NOMO-1 treated with dmso at 0.1 percent for 144 hours (cell line): ENCODE results near the gene LY86.

Experiments
- DNase-seq: peaks from one replicate; lab custom pipeline; 2025; ENCODE audit not compliant: unreplicated experiment; lab: John Stamatoyannopoulos, UW

LY86 gene

DNA sequence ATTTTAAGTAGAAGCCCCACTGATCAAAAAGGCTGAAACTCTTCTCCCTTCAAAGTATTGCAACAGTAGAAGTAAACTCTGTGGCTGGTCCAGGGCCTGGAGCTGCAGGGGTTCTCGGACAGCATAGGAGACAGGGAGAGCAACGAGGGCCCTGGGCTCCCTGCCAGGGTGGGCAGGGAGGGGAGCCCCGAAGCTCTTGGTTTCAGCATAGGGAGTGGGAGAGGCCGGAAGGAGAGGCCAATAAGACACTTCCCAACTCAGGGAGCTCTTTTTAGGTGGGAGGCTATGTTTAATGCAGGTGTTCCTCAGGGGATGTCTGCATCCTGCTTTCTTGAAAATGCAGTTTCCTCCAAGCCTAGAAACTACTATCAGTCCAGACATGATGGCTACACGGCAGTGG is 91.1 kb downstream of the LY86 start:
- no peak for DNase-seq

DNA sequence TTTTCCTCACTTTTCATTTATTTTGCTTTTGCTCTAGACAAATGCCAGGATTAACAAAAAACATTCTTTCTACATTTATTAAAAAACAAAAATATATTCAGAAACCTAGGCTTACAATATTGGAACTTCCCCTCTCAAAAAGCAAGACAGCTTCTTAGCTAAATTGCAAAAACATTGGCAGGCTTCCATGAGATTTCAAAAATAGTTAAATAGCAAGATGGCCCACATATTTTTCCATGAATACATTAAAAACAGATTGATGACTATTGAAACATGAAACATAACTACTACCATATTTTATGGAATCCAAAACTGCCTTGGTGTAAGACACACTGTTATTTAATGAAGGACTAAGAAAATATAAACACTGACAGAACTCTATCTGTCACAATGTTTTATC is 92.0 kb downstream of the LY86 start:
- DNase-seq: no peak

DNA sequence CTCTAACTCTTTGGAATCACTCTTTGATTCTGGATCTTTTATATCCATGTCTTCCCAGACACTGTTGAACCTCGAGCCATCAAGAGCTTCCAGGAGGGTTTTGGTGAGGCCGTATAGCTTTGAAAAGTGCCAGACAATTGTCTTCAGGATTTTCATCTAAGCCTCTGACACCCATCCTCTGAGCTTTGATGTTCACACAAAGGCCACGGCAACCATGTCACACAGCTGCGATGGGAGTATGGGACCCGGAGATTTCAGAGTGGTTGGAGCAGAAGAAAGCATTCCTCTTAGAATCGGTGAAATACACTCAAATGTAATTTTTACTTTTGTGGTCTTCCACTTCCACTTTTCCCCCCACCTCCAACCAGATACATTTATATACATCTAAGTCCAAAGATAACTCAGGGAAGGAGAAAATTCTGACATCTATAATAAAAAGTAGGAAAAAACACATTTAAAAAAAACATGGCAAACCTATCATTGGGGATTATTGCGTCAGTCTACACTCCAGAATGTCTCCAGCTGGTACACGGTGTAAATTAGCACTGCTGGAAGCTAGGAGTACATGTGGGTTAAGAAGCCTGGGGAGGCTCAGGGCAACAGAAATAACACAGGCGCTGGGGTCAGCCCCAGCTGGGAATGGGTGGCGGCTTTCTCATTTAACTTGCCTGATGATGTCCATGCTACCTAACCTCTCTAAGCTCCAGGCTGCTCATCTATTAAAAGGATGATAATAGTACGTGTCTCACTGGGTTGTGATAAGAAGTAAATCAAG is 92.7 kb downstream of the LY86 start:
- DNase-seq: no peak

DNA sequence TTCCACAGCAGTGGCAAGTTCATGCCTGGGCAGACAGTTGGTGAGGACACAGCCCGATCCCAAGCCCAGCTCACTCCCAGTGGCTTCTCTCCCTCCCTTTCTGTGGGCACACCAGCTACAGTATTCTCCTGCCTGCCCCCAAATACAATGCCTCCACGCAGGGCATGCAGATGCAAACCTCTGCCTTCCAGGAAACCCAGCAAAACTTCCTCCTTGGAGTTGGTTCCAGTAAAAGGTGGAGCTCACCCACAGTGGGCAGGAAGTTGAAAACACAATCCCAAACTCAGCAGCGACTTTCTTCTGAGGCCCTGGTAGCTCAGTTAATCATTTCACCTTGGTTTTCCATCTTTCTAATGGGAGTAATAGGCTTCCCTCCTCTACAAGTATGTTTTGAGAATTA is 93.7 kb downstream of the LY86 start:
- no peak for DNase-seq

DNA sequence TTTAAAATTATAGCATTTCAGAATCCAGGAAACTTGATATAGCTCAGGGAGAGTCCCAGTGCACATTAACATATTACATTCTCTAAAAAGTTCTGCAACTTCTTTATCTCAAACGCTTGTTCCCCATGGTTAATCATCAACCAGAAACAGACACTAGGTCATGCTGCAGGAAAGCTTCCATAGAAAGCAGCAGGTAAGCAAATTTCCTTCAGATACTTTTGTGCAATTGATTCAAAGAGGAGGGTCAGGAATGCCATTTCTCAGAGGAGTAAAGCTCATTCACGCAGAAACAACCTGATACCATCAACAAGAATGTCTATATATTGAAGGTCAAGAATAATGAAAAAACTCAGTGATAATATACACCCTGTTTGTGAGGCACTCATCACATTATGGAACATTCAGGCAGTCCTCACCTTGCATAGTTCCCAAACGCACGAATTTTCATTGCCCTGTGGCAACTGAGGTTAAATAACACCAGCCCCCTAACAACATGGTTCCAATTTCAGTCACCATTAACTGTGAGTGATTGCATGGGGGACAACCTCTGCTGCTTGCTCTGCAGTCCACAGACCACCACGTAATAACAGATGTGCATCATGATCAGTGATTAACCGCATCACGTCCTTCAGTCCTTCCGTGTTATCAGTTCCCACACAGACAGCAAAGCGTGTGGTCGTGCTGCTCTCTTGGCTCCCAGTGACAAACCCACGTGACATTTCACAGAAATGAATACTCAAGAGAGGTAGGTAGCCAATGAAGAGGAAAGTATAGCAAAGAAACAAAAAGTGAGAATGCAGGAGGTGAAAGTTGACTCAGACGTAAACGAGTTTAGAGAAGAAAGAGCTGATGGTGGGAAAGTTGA is 95.7 kb downstream of the LY86 start:
- peak; percentile 25 for DNase-seq

DNA sequence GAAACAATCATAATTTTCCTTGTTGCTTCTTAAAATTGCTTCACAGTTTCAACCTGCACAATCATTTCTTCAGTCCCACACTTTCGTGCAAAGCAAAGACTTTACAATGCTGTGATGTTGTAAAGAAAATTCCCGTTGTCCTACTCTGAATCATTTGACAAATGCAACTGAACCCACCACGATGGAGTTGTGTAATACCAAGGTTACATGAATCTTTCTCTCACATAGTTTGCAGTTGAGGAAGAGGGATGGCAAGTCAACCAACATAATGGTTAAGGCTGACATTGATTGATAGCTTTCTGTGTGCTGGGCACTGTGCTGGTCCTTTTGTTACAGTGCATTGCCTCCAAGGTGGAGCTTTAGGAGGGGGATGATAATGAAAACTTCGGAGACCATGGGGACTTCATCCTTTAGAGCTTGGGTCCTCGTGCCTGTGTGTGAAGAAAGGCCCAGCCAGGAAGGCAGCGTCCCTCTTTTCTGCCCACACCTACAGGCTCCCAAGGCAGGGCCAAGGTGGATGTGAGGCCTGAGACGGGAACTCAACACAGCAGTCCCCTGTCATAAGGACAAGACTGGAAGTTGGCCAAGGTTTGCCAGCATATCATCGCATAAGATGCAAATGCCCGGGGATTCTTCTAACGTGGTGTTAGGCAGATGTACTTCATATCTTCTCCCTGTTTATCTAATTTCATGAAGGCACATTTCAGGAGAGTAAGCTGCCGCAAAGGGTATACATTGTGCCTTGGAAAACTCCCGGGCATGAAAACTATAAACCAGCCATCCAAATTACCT is 96.9 kb downstream of the LY86 start:
- peak; percentile 88 for DNase-seq

DNA sequence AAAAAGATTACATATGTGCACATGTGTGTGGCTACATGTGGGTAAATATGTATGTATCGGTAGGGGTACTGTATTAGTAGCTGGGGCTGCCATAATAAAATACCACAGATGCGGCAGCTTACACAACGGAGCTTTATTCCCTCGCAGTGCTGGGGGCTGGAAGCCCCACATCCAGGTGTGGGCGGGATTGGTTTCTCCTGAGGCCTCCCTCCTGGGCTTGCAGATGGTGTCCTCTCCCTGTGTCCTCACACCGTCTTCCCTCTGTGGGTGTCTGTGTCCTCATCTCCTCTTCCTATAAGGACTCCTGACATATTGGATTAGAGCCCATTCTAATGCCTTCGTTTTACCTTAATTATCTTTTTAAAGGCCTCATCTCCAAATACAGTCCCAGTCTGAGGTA is 97.7 kb downstream of the LY86 start:
- no peak for DNase-seq

DNA sequence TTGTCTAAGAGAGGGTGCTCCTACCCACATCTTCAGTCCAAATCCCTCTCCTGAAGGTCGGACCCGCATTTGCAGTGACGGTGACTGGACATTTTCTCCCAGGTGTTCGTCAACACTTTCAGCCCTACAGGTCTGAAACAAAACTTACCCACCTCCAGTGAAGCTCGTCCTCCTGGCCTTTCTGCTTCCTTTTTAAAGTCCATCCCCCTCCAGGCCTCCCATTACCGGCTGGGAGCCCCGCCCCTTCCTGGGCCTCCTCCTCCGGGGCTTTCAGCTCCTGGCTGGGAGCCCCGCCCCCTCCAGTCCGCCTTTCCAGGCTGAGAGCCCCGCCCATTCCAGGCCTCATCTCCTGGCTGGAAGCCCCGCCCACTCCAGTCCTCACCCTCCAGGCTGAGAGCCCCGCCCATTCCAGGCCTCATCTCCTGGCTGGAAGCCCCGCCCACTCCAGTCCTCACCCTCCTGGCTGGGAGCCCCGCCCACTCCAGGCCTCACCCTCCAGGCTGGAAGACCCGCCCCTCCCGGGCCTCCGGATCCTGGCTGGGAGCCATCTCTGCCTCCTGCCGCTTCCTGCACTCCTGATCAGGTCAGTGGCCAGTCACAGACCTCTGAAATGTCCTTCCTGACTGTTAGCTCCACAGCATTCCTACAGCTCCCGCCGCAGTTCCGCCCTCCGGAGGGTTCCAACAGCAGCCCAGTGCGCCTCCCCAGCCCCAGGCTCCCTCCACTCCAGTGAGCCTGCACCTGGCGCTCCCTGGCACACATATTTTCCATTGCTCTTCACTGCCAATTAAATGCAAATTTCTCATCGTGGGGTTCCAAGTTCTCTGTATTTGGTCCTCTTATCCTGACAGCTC is 98.5 kb downstream of the LY86 start:
- no peak for DNase-seq

DNA sequence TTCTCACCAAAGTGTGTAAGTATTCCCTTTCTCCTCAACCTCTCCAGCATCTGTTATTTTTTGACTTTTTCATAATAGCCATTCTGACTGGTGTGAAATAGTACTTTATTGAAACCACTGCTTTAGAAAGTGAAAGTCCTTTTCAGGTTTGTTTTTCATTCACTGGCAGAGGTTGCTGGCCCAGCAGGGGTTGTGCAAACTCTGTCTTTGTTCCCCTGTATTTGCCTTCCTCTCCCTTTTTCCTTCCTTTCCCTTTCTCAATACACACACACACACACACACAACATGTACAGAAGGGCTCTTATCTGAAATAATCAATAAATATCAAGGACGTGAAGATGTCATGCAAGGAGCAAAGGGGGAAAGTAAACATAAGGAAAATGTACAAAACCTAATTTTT is 99.8 kb downstream of the LY86 start:
- no peak for DNase-seq

DNA sequence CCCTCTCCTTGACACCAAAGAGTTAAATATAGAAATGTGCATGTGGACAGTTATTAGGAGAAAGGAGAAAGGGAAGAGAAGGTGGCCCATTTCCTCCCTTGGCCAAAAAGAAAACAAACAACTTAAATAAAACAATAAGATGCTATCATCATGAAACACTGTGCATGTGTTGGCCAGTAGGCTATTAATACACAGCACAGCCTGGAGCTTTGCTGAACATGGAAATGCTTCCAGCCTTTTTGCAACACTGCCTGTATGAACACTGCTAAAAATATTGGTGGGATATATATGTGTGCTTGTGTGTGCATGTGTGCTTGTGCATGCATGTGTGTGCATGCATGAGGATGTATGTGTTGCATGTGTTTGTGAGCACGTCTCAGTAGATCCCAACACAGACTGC is 100.4 kb downstream of the LY86 start:
- DNase-seq: no peak

DNA sequence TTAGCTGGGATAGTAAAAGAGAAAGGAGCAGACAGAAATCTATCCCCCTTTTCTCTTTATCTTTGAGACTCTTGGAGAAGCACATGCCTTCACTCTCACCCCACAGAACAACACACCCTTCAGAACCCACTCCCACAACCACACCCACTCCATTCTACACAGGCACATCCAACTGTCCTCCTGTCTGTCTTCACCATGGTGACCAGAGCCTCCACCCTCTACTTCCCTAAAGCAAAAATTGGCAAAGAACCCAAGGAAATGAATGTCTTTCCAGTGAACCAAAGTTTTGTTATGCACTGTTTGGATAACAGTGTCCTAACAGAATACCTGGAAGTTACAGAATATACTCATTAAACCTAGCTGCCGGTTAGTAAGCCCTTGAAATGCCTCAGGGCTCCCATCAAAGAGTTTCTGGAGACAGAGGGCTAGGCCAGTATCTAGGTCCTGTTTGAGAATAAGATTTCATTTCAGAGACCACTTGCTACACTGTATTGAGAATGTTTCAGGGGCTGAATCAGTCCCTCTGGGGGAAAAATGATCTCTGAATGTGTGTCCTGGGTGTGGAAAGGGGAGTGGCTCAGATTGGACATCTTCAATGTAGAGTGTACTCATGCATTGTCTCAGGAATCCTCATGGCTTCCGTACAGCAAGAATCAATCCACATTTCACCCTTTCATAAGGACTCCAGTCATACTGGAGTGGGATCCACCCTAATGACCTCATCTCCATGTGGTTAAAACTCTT is 101.1 kb downstream of the LY86 start:
- DNase-seq: no peak

DNA sequence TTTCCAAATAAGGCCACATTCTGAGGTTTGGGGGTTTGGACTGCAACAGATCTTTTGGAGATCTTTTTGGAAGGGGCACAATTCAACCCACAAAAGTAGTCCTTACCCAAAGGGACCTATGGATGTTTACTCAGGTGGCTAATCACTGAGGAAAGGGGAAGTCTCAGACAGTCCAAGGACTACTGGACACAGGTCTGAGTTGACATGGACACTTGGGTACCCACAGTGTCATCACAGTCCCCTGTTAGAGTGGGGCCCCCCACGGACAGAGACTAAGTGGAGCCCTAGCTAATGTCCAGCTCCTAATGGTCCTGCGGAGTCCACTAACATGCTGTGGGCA is 101.6 kb downstream of the LY86 start:
- DNase-seq: no peak

DNA sequence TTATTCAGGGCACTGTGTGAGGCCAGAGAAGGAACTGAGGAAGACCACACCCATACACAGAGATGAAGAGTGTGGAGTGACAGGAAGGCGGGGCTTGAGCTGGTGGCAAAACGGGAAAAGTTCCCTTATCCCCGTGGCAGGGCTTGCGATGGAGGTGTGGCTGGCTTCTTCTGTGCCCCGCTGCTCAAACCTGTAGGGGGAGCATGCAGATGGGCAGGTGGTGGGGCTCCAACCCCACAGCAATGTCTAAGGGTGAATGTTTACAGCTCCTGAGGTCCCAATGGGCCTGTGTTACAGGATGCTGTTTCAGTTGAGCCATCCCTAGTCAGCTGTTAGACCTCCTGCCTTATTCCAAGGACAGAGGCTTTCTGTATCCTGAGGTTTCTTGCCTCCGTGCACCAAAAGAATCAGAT is 105.9 kb downstream of the LY86 start:
- peak; percentile 16 for DNase-seq

DNA sequence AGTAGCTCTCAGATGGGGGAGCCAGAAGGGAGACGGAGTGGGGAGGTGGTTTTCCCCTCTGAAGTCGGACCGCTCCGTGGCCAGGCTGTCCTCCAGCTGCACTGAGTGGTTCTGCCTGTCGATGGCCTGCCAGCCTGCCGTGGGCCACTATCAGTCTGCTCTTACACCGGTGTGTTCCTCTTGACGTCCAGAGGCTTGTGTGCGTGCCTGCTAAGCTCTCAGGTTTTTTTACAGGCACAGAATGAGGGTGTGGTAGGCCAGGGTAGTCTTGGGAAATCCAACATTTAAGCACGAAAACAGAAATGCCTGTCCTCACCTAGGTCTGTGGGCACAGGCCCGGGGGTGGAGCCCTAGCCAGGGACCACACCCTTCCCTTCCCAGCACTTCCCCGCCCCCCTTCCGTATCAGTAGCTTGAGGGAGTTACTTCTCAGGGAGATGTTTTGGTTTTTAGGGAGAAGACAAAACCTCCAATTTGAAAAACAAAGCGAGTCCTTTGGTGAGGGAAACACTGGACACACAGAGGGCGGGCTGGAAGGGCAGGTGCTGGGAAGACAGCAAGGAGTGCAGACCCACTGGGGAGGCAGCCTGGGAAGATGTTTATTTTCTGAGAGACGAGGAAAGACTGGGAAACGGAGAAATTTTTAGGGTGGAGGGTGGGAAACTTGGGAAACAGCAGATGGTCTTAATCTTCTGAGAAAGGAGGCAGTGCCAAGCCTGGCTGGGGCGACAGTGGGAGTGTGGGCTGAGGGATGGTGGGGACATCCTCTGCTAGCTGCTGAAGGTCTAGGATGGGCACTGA is 106.5 kb downstream of the LY86 start:
- DNase-seq: peak; percentile 71

DNA sequence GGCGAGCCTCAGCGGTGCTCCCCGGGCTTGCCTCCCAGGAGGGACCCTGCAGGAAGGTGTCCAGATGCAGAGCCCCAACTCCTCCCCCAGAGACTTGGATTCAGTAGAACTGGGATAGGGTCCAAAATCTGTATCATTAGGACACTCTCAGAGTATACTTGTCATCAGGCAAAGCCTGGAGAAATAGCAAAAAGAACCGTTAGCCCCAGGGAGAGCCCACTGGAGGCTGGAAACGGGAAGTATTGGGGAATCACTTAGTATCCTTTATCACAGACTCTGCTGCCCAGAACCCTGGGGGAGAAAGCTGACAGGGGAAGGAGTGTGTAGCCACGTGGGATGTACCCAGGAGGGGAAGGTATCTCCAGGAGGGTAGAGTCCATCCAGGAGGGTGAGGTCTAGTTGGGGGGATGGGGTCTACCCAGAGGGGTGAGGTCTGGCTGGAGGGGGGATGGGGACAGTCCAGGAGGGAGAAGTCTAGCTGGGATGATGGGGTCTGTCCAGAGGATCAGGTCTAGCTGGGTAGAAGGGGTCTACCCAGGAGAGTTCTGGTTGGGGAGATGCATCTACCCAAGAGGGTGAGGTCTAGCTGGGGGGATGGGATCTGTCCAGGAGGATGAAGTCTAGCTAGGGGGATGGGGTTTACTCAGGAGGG is 107.2 kb downstream of the LY86 start:
- no peak for DNase-seq

DNA sequence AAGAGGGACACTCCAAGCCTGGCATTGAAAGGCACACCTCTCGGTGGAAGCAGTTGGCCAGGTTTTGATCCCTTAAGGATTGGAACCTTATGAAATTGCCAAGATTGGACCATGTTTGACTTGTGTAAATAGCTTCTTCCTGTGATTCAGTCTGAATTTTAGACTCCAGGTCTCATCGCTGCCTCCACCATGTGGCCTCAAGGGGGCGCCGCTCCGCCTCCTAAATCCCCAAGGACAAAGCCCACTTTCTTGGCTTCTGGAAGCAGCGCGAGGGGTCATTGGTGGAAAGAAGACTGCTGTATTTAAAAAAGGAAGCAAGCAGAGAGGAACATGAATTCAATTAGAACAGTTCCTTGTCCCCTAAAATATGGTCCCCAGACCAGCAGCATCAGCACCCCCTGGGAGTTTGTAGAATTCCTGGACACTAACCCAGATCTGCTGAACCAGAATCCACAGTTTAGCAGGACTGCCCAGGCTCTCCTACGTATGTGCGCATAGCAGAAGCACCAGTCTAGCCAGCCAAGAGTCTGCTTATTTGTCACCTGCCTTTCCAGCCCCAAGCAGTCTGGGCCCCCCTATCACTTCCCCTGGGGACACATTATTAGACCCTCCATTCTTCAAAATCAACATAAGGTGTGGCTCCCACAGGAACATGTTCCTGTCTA is 108.5 kb downstream of the LY86 start:
- peak; percentile 79 for DNase-seq

DNA sequence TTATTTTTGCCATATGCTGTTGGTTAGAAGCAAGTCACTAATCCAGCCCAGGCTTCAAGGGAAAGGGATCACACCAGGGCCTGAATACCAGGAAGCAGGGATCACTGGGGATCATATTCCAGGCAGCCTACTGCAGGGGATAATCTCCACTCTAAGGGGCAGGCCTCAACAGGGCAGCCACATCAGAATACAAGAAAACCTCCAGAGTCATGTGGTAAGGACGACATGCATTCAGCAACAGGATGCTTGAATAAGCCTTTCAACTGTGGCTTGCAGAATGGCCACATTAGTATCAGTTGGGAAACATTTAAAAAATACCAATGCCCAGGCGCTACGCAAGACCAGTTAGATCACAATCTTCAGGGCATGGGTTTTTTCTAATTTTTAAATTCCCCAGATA is 109.1 kb downstream of the LY86 start:
- no peak for DNase-seq

DNA sequence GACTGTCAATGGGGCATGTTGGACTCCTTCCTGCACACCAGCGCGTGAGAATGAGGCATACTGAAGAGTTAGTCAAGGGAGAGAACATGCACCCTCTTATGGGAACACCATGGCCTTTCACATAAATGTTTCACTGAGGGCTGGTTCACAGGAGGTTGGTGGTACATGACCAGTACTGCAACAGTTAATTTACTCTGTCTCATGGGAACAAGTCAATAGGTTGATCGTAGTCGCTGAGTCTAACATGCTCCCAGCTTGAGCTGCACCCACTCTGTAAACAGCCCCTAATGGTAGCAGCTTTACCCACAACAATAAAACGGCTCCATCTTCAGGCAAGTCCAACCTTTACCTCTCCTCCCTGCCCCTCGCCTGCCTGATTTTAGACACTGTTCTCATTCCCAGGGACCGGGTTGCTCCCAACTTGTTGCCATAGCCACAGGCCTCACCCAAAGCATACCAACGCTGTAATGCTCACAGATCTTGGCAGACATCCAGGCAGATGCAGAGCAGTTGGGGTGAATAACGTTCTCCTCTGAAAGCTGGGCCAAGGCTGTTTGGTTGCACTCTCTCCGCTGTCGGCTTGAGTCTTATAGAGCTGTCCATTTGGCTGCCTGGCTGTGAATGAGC is 111.3 kb downstream of the LY86 start:
- no peak for DNase-seq
